HCEC 1CT (cell line): Measurements from ENCODE around the gene PHF14.
"Not testable (repeated sequence)": the region's sequence is repeated elsewhere in the genome, so short reads cannot be mapped to it uniquely, and the experiment has no call there.

Experiments used
- DNase-seq: peaks from one replicate; pipeline ENCODE4 v3.0.0-alpha.2; 2017

PHF14 gene, protein sequence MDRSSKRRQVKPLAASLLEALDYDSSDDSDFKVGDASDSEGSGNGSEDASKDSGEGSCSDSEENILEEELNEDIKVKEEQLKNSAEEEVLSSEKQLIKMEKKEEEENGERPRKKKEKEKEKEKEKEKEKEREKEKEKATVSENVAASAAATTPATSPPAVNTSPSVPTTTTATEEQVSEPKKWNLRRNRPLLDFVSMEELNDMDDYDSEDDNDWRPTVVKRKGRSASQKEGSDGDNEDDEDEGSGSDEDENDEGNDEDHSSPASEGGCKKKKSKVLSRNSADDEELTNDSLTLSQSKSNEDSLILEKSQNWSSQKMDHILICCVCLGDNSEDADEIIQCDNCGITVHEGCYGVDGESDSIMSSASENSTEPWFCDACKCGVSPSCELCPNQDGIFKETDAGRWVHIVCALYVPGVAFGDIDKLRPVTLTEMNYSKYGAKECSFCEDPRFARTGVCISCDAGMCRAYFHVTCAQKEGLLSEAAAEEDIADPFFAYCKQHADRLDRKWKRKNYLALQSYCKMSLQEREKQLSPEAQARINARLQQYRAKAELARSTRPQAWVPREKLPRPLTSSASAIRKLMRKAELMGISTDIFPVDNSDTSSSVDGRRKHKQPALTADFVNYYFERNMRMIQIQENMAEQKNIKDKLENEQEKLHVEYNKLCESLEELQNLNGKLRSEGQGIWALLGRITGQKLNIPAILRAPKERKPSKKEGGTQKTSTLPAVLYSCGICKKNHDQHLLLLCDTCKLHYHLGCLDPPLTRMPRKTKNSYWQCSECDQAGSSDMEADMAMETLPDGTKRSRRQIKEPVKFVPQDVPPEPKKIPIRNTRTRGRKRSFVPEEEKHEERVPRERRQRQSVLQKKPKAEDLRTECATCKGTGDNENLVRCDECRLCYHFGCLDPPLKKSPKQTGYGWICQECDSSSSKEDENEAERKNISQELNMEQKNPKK

DNA sequence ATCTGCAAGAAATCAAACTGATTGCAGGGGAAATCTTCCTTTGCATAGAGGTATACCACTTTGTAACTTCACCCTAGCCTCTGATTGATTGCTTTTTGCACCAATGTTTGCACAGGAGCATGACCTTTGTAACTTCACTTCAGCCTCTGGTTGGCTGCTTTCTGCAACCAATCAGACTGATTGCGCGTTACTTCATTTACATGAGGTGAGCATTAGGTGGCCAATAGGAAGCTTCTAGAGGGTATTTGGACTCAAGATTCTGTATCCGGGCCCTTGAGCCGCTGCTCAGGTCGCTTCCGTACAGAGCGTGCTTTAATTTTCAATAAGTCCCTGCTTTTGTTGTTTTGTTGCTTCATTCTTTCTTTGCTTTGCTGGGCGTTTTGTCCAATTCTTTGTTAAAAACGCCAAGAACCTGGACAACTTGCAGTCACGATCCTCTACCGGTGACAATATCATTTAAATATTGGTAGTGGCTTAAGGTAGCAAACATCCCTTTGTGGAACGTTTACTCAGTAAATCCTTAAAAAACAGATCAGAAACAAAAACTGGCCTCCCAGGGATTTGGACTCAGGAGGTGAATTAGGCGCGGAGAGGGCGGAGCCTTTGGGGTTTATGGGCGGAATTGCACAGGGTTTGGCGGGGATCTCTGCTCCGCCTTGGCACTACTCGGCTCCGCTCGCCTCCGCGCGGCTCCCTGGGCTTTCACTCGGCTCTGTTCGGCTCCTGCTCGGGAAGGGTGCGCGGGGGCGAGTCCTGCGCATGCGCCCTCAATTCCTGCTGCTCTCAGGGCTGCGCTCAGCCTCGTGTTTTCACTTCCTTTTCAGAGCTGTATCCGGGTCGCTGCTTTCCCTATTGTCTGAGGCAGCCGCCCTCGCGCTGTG, at the start of gene PHF14:
PHF14 (plus strand) TSS at position 812 of the 881 bp plus-strand sequence. CDS start 452 bp downstream, outside the sequence.
- peak; percentile 96 for DNase-seq

DNA sequence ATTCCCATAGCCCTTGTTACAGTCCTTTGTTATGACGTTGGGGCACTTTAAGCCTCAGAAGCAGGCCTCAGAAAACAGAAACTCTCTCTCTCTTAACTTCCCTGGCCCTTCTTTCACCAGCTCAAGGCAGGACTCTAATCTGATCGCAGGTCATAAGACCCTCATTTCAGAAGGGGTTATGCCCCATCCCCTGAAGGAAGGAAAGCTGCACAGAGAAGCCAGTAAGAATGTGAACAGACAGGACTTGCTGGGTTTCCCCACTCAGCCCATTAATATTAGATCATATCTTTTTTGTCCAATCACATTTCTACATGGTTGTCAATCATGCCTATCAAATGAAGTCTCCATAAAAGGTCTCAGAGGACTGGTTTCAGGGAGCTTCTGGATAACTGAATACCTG, 49.3 kb upstream of the PHF14 start:
- DNase-seq, result no peak

DNA sequence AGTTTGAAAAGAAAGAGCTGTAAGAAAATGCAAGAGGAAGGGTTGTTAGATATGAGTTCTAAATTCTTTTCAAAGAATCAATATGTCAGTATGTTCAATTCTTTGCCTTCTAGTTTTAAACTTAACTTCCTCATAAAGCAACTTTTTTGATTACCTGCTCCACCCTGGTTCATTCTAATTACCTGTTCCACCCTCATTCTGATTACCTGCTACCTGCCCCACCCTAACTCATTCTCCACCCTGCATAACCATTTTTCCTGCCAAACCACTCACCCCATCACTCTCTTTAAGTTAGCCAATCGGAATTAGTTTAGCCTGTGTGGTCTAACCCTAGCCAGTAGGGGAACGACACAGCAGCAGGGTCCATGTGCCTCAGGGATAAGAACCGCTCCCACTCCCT, 45.5 kb upstream of the PHF14 start:
- DNase-seq, result not testable (repeated sequence)

- no peak for DNase-seq
Measured at GRCh38 chr7:10930551-10930950, 43.1 kb upstream of the PHF14 start.

DNA sequence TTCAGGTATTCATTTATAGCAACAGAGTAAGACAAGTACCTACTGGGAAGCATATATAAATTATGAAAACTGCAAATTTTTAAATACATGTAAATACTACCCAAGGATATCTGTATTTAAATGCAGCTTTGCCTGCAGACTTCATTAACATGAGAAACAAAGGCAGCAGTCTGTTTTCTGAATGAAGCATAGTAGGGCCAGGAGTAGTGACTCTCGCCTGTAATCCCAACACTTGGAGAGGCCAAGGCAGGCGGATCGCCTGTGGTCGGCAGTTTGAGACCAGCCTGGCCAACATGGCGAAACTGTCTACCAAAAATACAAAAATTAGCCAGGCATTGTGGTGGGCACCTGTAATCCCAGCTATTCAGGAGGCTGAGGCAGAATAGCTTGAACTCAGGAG, 42.5 kb upstream of the PHF14 start:
- no peak for DNase-seq

- peak; percentile 90 for DNase-seq
Measured at GRCh38 chr7:10934292-10934691, 39.4 kb upstream of the PHF14 start.

GRCh38 chr7:10939237-10939910, 34.3 kb upstream of the PHF14 start:
- peak; percentile 6 for DNase-seq

DNA sequence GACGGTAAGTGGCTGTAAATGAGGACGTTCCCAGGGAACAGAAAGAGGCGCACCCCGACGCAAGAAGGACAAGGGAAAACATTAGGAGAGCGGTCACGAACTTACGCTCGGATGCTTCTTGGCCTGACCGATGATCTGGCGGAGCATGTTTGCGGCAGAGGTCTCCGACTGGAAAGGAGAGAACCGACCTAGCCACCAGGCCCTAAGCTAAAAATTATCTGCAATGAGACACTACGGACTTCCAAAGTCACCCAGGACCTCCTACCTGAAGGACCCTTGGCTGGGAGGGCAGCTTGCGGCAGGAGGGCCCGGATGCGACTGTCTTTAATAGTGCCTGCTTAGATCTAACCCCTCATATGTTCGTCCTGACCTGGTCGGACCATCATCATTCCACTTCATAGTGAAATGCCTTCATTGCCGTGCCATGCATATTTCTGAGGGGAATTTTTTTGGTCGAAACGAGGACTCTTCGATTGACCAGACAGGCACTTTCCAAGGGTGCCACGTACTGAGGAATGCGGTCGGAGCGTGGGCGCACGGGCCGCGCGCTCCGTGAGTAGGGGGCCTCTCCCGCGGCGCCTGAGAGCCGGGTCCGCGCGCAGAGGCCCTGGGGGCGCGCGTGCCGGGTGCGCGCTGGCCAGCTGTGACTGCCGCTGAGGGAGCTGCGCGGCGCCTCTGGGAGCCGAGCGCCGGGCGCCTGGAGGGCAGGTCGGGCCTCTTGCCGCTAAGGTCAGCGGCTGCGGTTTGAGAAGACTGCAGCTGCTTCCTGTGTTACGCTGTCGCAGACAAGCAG, 33.6 kb upstream of the PHF14 start:
- peak; percentile 94 for DNase-seq

DNA sequence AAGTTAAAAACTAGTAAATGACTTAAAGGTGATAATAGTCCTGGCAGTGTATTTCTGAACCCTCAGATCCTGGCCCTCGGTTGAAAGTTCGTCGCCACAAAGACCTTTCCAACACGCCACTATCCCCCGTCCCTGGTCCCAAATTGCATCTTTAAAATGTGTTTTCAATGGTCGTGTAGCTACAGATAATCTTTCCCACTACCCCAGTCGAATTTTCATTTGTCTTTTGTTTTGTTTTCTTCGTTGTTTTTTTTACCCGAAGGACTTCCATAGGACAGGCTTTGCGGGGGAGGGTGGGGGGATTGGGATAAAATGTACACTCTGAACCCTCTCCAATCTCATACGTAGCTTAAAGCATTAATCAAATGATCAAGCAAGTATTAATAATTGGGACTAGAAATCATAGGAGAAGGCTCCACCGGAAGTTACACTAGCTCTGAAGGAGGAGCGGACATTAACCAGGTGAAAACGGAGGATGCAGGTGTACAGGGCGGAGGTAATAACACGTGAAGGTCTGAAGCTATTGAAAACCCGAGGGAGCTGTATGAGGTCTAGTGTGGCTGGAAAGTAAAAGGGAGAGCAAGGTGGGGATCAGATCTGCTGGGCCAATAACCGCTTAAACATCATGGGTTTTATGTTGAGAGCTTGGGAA, 32.8 kb upstream of the PHF14 start:
- DNase-seq, result no peak

- no peak for DNase-seq
Measured at GRCh38 chr7:10950494-10950893, 23.2 kb upstream of the PHF14 start.

DNA sequence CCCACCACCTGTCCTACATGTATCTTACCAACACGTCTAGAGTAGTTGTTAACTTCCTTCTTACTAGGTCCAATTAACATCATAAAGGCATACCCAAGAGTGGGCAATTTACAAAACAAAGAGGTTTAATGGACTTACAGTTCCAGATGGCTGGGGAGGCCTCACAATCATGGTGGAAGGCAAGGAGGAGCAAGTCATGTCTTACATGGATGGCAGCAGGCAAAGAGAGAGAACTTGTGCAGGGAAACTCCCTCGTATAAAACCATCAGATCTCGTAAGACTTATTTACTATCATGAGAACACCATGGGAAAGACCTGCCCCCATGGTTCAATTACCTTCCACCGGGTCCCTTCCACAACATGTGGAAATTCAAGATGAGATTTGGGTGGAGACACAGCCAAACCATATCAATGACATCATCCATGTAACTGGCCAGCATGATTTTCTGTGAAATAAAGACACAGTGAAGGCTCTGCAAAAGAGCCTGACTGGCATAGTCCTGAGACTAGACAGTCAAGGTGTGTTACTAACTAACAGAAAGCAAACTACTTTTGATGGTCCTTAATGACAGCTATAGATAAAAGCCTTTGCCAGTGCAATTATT, 22.6 kb upstream of the PHF14 start:
- not testable (repeated sequence) for DNase-seq

- no peak for DNase-seq
Measured at GRCh38 chr7:10952588-10952987, 21.1 kb upstream of the PHF14 start.

GRCh38 chr7:10953078-10953750, 20.5 kb upstream of the PHF14 start:
- DNase-seq, result not testable (repeated sequence)

DNA sequence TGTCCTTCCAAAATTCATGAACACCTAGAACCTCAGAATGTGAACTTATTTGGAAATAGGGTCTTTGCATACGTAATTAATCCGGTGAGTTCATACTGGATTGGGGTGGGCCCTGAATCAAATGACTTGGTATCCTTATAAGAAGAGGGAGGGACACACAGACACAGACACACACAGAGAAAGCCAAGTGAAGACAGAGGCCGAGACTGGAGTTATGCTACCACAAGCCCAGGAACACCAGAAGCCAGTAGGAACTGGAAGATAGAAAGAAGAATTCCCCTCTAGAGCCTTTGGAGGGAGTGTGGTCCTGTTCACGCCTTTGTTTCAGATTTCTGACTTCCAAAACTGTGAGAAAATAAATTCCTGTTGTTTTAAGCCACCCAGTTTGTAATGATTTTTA, 17.1 kb upstream of the PHF14 start:
- DNase-seq, result no peak

- DNase-seq, result not testable (repeated sequence)
Measured at GRCh38 chr7:10960242-10960641, 13.4 kb upstream of the PHF14 start.

- not testable (repeated sequence) for DNase-seq
Measured at GRCh38 chr7:10965016-10965415, 8.7 kb upstream of the PHF14 start.

DNA sequence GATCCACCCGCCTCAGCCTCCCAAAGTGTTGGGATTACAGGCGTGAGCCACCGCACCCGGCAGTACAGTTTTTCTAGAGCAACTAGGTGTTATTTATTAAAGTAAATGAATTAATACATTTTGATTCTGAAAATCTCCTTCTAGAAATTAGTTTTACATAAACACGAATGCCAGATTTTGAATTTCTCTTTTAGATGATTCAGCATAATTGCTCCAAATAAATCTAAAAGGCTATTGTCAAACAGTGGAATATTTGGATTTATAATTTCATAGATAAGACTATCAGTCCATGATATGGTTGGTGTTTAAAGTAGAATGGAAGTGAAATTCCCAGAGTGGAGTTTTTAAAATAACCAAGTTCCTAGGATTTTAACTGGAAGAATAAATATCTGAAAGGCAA, 1.5 kb upstream of the PHF14 start:
- no peak for DNase-seq

DNA sequence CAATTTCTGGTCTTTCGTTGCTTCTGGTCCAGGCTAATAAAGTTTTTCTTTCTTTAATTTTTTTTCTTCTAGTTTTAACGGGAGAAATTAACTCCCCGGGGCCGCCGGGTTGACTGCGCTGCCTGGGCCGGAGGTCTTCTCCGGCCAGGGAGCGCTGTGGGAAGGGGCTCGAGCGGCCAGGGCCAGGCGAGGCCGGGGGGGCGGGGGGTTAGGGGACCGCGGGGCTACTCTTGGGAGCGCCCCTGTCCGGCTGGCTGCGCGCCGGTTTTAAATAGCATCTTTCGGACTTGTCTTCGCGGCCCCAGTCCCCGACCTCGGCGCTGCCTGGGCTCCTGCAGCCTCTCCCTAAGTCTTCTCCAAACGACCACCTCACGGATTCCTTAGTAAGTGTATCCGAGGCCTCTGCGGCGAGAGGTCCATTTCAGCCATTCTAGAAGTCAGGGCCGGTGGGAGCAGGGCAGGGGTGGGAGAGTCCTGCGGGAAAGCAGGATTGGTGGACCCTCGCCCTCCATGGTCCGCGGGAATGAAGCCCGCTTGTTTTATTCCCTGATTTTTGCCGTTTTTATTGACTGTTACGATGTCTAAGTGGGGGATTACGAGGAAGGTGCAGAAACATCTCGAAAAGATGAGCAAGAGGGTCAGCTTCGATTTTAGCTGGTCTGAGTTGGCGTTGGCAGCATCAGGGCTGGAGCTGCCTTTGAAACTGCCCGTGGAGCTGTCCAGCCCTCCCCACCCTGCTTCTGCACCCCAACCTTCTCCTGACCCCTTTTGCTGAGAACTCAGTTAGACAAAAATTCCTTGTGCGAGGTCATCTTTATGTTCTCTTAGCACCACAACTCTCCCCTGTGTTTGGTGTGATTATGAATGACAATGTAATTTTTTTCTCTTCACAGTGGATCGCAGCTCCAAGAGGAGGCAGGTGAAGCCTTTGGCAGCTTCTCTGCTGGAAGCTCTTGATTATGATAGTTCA, 555 bp downstream of the PHF14 start:
- peak; percentile 48 for DNase-seq
